Loucy (cell line): Measurements from ENCODE around the gene DLGAP1.
"Not testable (repeated sequence)": the region's sequence is repeated elsewhere in the genome, so short reads cannot be mapped to it uniquely, and the experiment has no call there.

ENCODE experiments used
- EZH2phosphoT487 ChIP-seq: fragments of 200-600 bp; IDR thresholded peaks from 2 replicates; pipeline ENCODE4 v1.6.1; 2018; ENCODE audit warnings: antibody characterized with exemption, mild to moderate bottlenecking, moderate library complexity, borderline replicate concordance
- TF ChIP-seq, protein P1 (sequence below): fragments of 200-600 bp; sonication (generic); conservative IDR thresholded peaks from 2 replicates; pipeline ENCODE4 v1.5.1; 2014; ENCODE audit warnings: mild to moderate bottlenecking, antibody characterized with exemption, low read length

DNA sequence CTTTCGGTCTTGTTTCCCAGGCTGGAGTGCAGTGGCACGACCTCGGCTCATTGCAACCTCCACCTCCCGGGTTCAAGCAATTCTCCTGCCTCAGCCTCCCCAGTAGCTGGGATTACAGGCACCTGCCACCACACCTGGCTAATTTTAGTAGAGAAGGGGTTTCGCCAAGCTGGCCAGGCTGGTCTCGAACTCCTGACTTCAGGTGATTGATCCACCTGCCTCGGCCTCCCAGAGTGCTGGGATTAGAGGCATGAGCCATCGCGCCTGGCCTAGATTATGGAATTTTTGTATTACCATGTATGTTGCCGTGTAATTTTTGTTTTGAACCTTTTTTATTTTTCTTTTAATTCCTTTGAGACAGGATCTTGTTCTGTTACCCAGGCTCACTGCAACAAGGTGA lies 848.2 kb downstream of the DLGAP1 start:
- TF ChIP-seq, protein P1, sequence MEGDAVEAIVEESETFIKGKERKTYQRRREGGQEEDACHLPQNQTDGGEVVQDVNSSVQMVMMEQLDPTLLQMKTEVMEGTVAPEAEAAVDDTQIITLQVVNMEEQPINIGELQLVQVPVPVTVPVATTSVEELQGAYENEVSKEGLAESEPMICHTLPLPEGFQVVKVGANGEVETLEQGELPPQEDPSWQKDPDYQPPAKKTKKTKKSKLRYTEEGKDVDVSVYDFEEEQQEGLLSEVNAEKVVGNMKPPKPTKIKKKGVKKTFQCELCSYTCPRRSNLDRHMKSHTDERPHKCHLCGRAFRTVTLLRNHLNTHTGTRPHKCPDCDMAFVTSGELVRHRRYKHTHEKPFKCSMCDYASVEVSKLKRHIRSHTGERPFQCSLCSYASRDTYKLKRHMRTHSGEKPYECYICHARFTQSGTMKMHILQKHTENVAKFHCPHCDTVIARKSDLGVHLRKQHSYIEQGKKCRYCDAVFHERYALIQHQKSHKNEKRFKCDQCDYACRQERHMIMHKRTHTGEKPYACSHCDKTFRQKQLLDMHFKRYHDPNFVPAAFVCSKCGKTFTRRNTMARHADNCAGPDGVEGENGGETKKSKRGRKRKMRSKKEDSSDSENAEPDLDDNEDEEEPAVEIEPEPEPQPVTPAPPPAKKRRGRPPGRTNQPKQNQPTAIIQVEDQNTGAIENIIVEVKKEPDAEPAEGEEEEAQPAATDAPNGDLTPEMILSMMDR, result not testable (repeated sequence)
- TF ChIP-seq EZH2phosphoT487, result not testable (repeated sequence)
